ENCODE results near the gene USP5.

GRCh38 chr12:6830999-6831398, 21.0 kb upstream of the USP5 start:
- TF ChIP-seq GATA3 (IDR thresholded peaks at IDR 0.05; ENCODE audit: low read depth, low read length), result no peak
- TF ChIP-seq GATA2 (IDR thresholded peaks at IDR 0.05; ENCODE audit: low read depth, low read length), result no peak
